NCI-H2227 treated with DMSO at 0.1 percent for 48 hours (cell line): ENCODE measurements around the gene ADCY7.

ENCODE experiments used
- DNase-seq: peaks from one replicate; lab custom pipeline; 2025; lab: John Stamatoyannopoulos, UW

Gene ADCY7

GRCh38 chr16:50282010-50282538, 15.7 kb downstream of the ADCY7 start:
- no peak for DNase-seq

- no peak for DNase-seq
Observed at GRCh38 chr16:50282955-50283631, 16.7 kb downstream of the ADCY7 start.

GRCh38 chr16:50284131-50284911, 18.0 kb downstream of the ADCY7 start:
- no peak for DNase-seq

GRCh38 chr16:50285406-50286003, 19.2 kb downstream of the ADCY7 start:
- no peak for DNase-seq

GRCh38 chr16:50286681-50287080, 20.3 kb downstream of the ADCY7 start:
- no peak for DNase-seq

GRCh38 chr16:50288026-50288425, 21.7 kb downstream of the ADCY7 start:
- DNase-seq = no peak

- no peak for DNase-seq
Observed at GRCh38 chr16:50288920-50289319, 22.6 kb downstream of the ADCY7 start.

GRCh38 chr16:50289950-50290764, 23.8 kb downstream of the ADCY7 start:
- DNase-seq = no peak

- DNase-seq = no peak
Observed at GRCh38 chr16:50290856-50291255, 24.5 kb downstream of the ADCY7 start.

- no peak for DNase-seq
Observed at GRCh38 chr16:50291719-50292565, 25.6 kb downstream of the ADCY7 start.

GRCh38 chr16:50292566-50292948, 26.2 kb downstream of the ADCY7 start:
- no peak for DNase-seq

- DNase-seq = no peak
Observed at GRCh38 chr16:50293041-50293783, 26.9 kb downstream of the ADCY7 start.

GRCh38 chr16:50293994-50294855, 27.9 kb downstream of the ADCY7 start:
- no peak for DNase-seq

- DNase-seq = no peak
Observed at GRCh38 chr16:50294955-50295354, 28.6 kb downstream of the ADCY7 start.

- DNase-seq = no peak
Observed at GRCh38 chr16:50295541-50296132, 29.3 kb downstream of the ADCY7 start.

- DNase-seq = no peak
Observed at GRCh38 chr16:50296807-50297206, 30.5 kb downstream of the ADCY7 start.

GRCh38 chr16:50297301-50298074, 31.1 kb downstream of the ADCY7 start:
- peak; percentile 8 for DNase-seq

GRCh38 chr16:50298075-50298460, 31.7 kb downstream of the ADCY7 start:
- no peak for DNase-seq
